NCI-H69 (cell line): Measurements from ENCODE around the gene GRWD1.
A peak's percentile ranks its signal among the peaks of the same experiment; 100 is the strongest.

Experiments used
- DNase-seq: peaks from one replicate; lab custom pipeline; 2025; lab: John Stamatoyannopoulos, UW

GRWD1 gene

GRCh38 chr19:48424694-48425219, 21.0 kb upstream of the GRWD1 start:
- DNase-seq: peak; percentile 27

DNA sequence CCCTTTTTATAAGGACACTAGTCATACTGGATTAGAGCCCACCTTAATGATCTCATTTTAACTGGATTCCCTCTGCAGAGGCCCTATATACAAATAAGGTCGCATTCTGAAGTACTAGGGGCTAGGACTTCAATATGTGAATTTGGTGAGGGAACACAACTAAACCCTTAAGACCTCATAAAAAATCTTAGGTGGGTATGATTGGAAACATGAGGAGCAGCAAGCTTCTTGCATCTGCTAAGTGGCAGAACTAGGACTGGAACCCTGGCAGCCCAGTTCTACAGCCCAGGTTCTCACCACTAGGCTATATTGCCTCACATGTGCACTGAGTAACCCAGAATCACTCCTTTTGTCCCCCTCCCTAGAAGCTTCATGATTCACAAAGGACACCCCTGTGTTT, 17.1 kb upstream of the GRWD1 start:
- DNase-seq: no peak

- no peak for DNase-seq
Measured at GRCh38 chr19:48433337-48433736, 12.4 kb upstream of the GRWD1 start.

DNA sequence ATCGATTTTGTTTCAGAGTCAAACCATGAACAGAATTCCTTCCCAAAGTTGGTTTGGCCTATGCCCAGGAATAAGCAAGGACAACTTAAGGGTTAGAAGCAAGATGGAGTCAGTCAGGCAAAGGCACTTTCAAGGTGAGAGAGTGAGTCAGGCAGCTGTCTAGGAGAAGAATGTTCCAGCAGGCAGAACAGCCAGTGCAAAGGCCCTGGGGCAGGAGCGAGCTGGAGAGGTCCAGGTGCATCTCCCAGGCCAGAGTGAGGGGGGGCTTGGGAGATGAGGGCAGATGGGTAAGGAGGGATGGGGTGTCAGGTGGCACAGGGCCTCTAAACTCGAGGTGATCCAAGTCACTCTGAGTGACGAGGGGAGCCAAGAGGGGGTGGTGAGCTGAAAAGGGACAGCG, 9.2 kb upstream of the GRWD1 start:
- DNase-seq: no peak

DNA sequence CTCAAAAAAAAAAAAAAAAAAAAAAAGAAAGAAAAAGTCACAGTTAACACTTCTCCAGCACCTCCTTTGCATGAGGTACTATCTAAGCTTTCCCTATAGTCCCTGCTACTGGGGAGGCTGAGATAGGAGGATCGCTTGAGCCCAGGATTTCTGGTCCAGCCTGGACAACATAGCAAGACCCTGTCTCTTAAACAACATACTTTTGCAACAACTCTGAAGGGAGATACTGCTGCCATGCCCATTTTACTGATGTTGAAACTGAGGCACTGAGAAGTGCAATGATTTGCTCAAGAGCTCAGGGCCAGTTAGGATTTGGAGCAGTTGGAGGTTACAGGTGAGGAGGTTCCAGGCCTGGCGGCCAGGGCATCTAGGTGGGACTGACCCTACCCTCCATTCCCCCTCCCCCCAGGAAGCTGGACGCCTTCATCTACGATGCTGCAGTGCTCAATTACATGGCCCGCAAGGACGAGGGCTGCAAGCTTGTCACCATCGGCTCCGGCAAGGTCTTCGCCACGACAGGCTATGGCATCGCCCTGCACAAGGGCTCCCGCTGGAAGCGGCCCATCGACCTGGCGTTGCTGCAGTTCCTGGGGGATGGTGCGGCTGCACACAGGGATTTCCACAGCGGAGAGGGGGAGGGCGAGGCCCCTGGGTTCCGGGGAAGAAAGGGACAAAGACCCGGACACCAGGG, 4.3 kb upstream of the GRWD1 start:
- no peak for DNase-seq

- DNase-seq: no peak
Measured at GRCh38 chr19:48442116-48443035, 3.4 kb upstream of the GRWD1 start.

GRCh38 chr19:48443256-48443655, 2.5 kb upstream of the GRWD1 start:
- DNase-seq: peak; percentile 69

DNA sequence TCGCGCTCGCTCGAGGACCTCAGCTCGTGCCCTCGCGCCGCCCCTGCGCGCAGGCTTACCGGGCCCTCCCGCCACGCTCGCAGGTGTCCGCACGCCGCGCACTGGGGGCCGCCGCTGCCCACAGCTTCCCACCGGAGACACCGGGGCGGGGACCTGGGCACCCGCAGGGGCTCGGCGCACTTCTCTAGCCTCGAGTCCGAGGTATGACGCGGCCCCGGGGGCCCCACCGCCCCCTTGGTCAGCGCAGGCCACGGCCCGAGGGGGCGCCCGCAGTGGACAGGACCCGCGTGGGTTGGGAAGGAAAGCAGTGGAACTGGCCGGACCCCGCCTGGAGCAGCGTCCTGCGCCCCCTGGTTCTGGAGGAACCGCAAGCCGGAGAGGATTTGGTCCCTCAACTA, 2.1 kb upstream of the GRWD1 start:
- peak; percentile 63 for DNase-seq

GRCh38 chr19:48444129-48444935, 1.5 kb upstream of the GRWD1 start:
- DNase-seq: peak; percentile 68

GRCh38 chr19:48444936-48445200, 915 bp upstream of the GRWD1 start:
- DNase-seq: peak; percentile 74

DNA sequence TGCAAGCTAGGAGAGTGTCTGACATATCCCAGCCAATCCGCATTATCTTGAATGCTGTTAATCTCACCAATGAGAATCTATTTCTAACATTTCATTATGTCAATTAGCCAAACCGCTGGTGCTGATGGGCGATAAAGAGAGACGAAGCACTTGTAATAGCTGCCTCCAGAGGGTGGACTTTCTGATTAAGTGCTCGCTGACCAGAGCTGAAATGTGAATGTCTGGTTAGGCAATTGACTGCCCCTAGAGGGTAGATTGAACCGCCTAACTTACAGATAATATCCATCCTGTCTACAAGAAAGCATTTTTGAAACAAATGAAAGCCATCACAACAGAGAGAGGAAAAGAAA, 552 bp upstream of the GRWD1 start:
- peak; percentile 96 for DNase-seq

GRCh38 chr19:48446579-48446978, 796 bp downstream of the GRWD1 start:
- DNase-seq: no peak

DNA sequence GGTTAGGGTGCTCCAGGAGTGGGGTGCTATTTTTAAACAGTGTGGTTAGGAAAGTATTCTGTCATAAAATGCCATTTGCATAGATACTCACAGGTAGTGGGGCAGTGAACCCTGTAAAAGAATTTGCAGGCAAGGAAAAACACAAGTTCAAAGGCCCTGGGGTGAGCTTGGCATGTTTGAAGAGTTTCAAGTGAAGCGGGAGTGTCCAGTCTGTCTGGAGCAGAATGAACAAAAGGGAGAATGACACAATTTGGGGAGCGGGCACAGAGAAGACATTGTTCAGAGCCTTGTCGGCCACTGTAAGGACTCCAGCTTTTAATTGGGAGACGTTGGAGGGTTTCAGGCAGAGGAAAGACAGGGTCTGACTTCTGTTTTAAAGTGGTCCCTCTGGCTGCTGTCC, 2.8 kb downstream of the GRWD1 start:
- DNase-seq: no peak

DNA sequence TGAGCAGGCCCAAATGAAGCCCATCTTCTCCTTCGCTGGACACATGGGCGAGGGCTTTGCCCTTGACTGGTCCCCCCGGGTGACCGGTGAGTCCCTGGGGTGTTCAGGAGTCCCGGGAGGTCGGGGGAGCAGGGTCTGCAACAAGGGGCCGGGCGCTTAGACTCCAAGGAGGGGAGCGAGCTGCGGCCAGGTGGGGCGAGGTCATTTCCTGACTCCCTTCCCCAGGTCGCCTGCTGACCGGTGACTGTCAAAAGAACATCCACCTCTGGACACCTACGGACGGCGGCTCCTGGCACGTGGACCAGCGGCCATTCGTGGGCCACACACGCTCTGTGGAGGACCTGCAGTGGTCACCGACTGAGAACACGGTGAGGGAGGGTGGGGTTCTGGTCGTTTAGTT, 4.7 kb downstream of the GRWD1 start:
- DNase-seq: no peak

DNA sequence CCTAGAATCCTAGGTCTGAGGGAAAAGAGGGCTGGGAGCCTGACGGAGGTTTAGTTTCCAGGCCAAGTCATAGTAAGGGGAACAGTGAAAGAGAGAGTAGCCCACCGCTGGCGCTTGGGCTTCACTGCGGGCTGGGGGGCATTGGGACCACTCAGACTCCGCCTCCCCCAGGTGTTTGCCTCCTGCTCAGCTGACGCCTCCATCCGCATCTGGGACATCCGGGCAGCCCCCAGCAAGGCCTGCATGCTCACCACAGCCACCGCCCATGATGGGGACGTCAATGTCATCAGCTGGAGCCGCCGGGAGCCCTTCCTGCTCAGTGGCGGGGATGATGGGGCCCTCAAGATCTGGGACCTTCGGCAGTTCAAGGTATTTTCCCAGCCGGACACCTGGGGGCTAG, 5.1 kb downstream of the GRWD1 start:
- no peak for DNase-seq

- DNase-seq: no peak
Measured at GRCh38 chr19:48451624-48452023, 5.8 kb downstream of the GRWD1 start.

- no peak for DNase-seq
Measured at GRCh38 chr19:48452289-48453190, 6.8 kb downstream of the GRWD1 start.

DNA sequence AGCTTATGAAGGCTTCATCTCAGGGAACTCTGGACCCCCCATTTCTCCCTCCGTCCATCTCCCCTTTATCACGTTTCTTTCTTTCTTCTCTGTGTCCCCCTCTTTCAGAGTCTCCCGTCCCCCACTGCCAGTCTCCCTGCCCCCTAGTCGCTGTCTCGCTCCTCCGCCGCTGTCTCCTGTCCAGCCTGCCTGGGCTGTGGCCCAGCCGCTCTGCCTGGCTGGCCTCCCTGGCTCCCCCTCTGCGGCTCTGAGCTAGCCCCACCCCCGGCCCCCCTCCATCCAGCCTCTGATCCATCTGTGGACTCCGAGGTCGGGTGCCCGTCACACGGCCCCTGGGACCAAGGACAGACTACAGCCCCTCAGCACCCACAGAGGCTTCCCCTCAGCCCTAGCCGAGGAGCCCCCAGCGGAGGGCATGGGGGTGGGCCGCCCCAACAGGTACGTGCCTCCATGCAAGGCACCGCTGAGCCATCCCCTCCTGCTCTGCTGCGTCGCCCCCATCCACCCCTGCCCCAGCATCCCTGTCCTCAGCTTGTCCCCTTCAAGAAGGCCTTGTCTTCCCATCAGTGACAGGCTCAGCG, 8.5 kb downstream of the GRWD1 start:
- DNase-seq: no peak

DNA sequence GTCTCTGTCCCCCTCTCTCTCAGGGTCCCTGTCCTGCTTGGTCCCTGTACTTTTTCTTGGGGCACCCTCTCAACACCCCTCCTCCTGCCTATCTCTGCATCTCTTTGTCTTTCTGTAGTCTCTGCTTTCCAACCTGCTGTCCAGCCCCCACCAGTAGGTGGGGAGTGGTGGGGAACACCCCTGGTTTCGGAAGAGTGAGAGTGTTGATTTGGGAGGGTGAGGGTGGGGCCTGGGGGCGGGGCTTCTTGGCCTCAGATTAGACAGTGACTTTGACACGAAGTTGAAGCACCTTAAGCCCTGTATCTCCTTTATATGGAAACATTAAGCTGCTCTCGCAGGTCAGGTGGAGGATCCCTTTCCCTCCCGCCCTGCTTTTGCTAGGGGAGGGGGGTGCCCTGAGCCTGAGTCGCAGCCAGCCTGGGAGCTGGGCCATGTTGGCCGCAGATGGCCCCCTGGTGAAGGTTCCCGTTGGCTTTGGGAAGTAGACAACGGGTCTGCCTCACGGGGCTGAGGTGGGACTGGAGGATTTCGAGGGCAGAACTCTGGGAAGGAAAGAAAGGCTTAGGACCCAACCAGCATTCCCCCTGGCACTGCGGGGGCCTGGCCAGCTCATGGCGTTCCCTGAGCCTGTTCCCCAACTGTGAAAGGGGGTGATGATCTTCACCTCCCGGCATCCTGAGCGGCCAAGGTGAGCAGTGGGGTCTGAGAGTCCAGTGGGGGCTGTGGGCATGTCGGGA, 9.6 kb downstream of the GRWD1 start, which contains the start of gene KCNJ14:
Gene KCNJ14, plus strand, starts transcription at position 404 of the 737 bp plus-strand sequence. CDS start 6,151 bp downstream, outside the sequence.
- no peak for DNase-seq

- no peak for DNase-seq
Measured at GRCh38 chr19:48455908-48456562, 10.3 kb downstream of the GRWD1 start.
